ENCODE data around the gene SUSD3. TPM values are rescaled to one million over a fixed set of nuclear protein-coding genes. Genes with fewer than 3 reads are reported as not detected.
"Not testable (repeated sequence)": the region's sequence is repeated elsewhere in the genome, so short reads cannot be mapped to it uniquely, and the experiment has no call there.

The SUSD3 gene
- polyA plus RNA-seq, 12 donors = 0.89 to 3.7 (median 1.9) TPM; not detected in 2

GRCh38 chr9:93111001-93111370 is 52.5 kb downstream of the SUSD3 start:
- DNase-seq = no peak

GRCh38 chr9:93111371-93112115 is 53.0 kb downstream of the SUSD3 start:
- no peak for DNase-seq

GRCh38 chr9:93112116-93112863 is 53.8 kb downstream of the SUSD3 start:
- DNase-seq = no peak

- no peak for DNase-seq
Measured at GRCh38 chr9:93112864-93113389, 54.4 kb downstream of the SUSD3 start.

GRCh38 chr9:93114169-93114983 is 55.9 kb downstream of the SUSD3 start:
- DNase-seq = no peak

- no peak for DNase-seq
Measured at GRCh38 chr9:93114984-93115335, 56.5 kb downstream of the SUSD3 start.

GRCh38 chr9:93115486-93116071 is 57.1 kb downstream of the SUSD3 start:
- DNase-seq = no peak

GRCh38 chr9:93116072-93116961 is 57.8 kb downstream of the SUSD3 start:
- DNase-seq = no peak

- not testable (repeated sequence) for DNase-seq
Measured at GRCh38 chr9:93117521-93117920, 59.0 kb downstream of the SUSD3 start.

GRCh38 chr9:93117924-93118862 is 59.7 kb downstream of the SUSD3 start:
- DNase-seq = no peak

GRCh38 chr9:93118863-93119702 is 60.6 kb downstream of the SUSD3 start:
- DNase-seq = no peak

GRCh38 chr9:93119703-93119952 is 61.1 kb downstream of the SUSD3 start:
- DNase-seq = no peak

- DNase-seq = no peak
Measured at GRCh38 chr9:93119953-93120845, 61.7 kb downstream of the SUSD3 start.

GRCh38 chr9:93120846-93121315 is 62.4 kb downstream of the SUSD3 start:
- no peak for DNase-seq

- no peak for DNase-seq
Measured at GRCh38 chr9:93121316-93122241, 63.1 kb downstream of the SUSD3 start.

GRCh38 chr9:93122721-93123221 is 64.3 kb downstream of the SUSD3 start:
- no peak for DNase-seq
